Nephron (organoid): ENCODE measurements around the gene ARHGAP19.
A peak's percentile ranks its signal among the peaks of the same experiment; 100 is the strongest.

Source experiments
- H3K27ac Mint-ChIP-seq, 3 experiments: 2 replicates each; pipeline ENCODE4 v1.8.0; 2020; ENCODE audit warnings: mixed read lengths in 3 of 3, mild to moderate bottlenecking in 2 of 3, moderate library complexity in 1 of 3
- H3K27me3 Mint-ChIP-seq: 2 replicates; pipeline ENCODE4 v1.8.0; 2021; ENCODE audit warnings: low read depth, mild to moderate bottlenecking, moderate library complexity, mixed read lengths
- H3K36me3 Mint-ChIP-seq: 2 replicates; pipeline ENCODE4 v1.8.0; 2020; ENCODE audit warnings: low read depth, mixed read lengths
- H3K4me1 Mint-ChIP-seq: 2 replicates; pipeline ENCODE4 v1.8.0; 2020; ENCODE audit warnings: mixed read lengths
- H3K4me3 Mint-ChIP-seq, 3 experiments: 2 replicates each; pipeline ENCODE4 v1.8.0; 2020; ENCODE audit warnings: mild to moderate bottlenecking in 3 of 3, mixed read lengths in 3 of 3, moderate library complexity in 2 of 3
- H3K9me3 Mint-ChIP-seq: 2 replicates; pipeline ENCODE4 v1.8.0; 2020; ENCODE audit warnings: mixed read lengths
- CTCF ChIP-seq, 3 experiments: fragments of 200-600 bp; sonication (generic); IDR thresholded peaks; one replicate each; pipeline ENCODE4 v1.5.0; 2021; ENCODE audit warnings: antibody characterized with exemption in 3 of 3; ENCODE audit not compliant: unreplicated experiment in 3 of 3

ARHGAP19 gene

GRCh38 chr10:97325754-97326153, 33.3 kb upstream of the ARHGAP19 start:
- Mint-ChIP-seq H3K27ac (peak overlapping the region in 1 of 3 experiments; percentile 26), H3K4me3 (no peak overlapping the region), H3K9me3 (no peaks in the 10 kb centered on the region), H3K4me1 (peaks cover 35% of the 10 kb centered on the region), H3K27me3 (peaks cover 24% of the 10 kb centered on the region), H3K36me3 (peaks cover 10% of the 10 kb centered on the region)
- TF ChIP-seq CTCF (IDR thresholded peaks at IDR 0.05; ENCODE audit: unreplicated experiment in 3 of 3): no peak

GRCh38 chr10:97323501-97323900, 31.1 kb upstream of the ARHGAP19 start:
- H3K27me3 Mint-ChIP-seq: peaks cover 38% of the 10 kb centered on the region
- H3K36me3 Mint-ChIP-seq: no peaks in the 10 kb centered on the region

GRCh38 chr10:97321804-97322190, 29.4 kb upstream of the ARHGAP19 start:
- Mint-ChIP-seq H3K27ac (peak overlapping the region; percentile 56 to 82 (median 80)), H3K27me3 (peaks cover 48% of the 10 kb centered on the region), H3K9me3 (no peaks in the 10 kb centered on the region), H3K4me3 (peak overlapping the region; percentile 84 to 87 (median 86)), H3K4me1 (peaks cover 25% of the 10 kb centered on the region), H3K36me3 (no peaks in the 10 kb centered on the region)
- TF ChIP-seq CTCF (IDR thresholded peaks at IDR 0.05; ENCODE audit: unreplicated experiment in 3 of 3): no peak

More at GRCh38 chr10:97323501-97323900, 31.1 kb upstream of the ARHGAP19 start:
- H3K4me1 Mint-ChIP-seq: peaks cover 33% of the 10 kb centered on the region
- H3K4me3 Mint-ChIP-seq: peak overlapping the region in 1 of 3 experiments; percentile 72
- H3K9me3 Mint-ChIP-seq: no peaks in the 10 kb centered on the region
- no peak overlapping the region for H3K27ac Mint-ChIP-seq
- TF ChIP-seq CTCF (IDR thresholded peaks at IDR 0.05; ENCODE audit: unreplicated experiment in 3 of 3): no peak

- no peaks in the 10 kb centered on the region for H3K36me3 Mint-ChIP-seq
- peaks cover 25% of the 10 kb centered on the region for H3K4me1 Mint-ChIP-seq
- TF ChIP-seq CTCF (IDR thresholded peaks at IDR 0.05; ENCODE audit: unreplicated experiment in 3 of 3): no peak
- no peaks in the 10 kb centered on the region for H3K9me3 Mint-ChIP-seq
- H3K4me3 Mint-ChIP-seq: peak overlapping the region; percentile 84 to 87 (median 86)
- peak overlapping the region; percentile 56 to 82 (median 80) for H3K27ac Mint-ChIP-seq
- peaks cover 48% of the 10 kb centered on the region for H3K27me3 Mint-ChIP-seq
Observed at GRCh38 chr10:97321032-97321803, 28.8 kb upstream of the ARHGAP19 start.

- peaks cover 48% of the 10 kb centered on the region for H3K27me3 Mint-ChIP-seq
- no peak for TF ChIP-seq CTCF (IDR thresholded peaks at IDR 0.05; ENCODE audit: unreplicated experiment in 3 of 3)
- peak overlapping the region; percentile 39 to 82 (median 80) for H3K27ac Mint-ChIP-seq
- peaks cover 25% of the 10 kb centered on the region for H3K4me1 Mint-ChIP-seq
- H3K36me3 Mint-ChIP-seq: no peaks in the 10 kb centered on the region
- H3K4me3 Mint-ChIP-seq: peak overlapping the region; percentile 84 to 87 (median 86)
- no peaks in the 10 kb centered on the region for H3K9me3 Mint-ChIP-seq
Observed at GRCh38 chr10:97320480-97321031, 28.1 kb upstream of the ARHGAP19 start.
